Effector memory CD4-positive, alpha-beta T cell (primary cell): ENCODE data around the gene SEMA6D.

ENCODE experiments used
- DNase-seq, 3 donors: peaks; one replicate each; pipeline ENCODE4 v3.0.0-alpha.2; 2020
- H3K27ac ChIP-seq: 2 replicates; pipeline ENCODE4 v1.7.0; 2013; ENCODE audit warnings: mild to moderate bottlenecking, low read length, moderate library complexity; ENCODE audit not compliant: insufficient read depth, poor library complexity, severe bottlenecking
- H3K27me3 ChIP-seq: replicated peaks from 2 replicates; pipeline ENCODE4 v1.7.0; 2013; ENCODE audit warnings: mild to moderate bottlenecking, low read length; ENCODE audit not compliant: insufficient read depth, control insufficient read depth, poor library complexity, severe bottlenecking
- H3K36me3 ChIP-seq: 2 replicates; pipeline ENCODE4 v1.7.0; 2013; ENCODE audit warnings: mild to moderate bottlenecking, low read length, moderate library complexity; ENCODE audit not compliant: control insufficient read depth, insufficient read depth
- H3K4me1 ChIP-seq: 2 replicates; pipeline ENCODE4 v1.7.0; 2013; ENCODE audit warnings: low read length, mild to moderate bottlenecking; ENCODE audit not compliant: control insufficient read depth, insufficient read depth, poor library complexity, severe bottlenecking
- H3K4me3 ChIP-seq: 2 replicates; pipeline ENCODE4 v1.7.0; 2013; ENCODE audit warnings: low read length, low read depth, mild to moderate bottlenecking; ENCODE audit not compliant: insufficient read depth, poor library complexity, severe bottlenecking
- H3K9me3 ChIP-seq: 2 replicates; pipeline ENCODE4 v1.7.0; 2013; ENCODE audit warnings: mild to moderate bottlenecking, low read length, moderate library complexity; ENCODE audit not compliant: control insufficient read depth

Gene SEMA6D

DNA sequence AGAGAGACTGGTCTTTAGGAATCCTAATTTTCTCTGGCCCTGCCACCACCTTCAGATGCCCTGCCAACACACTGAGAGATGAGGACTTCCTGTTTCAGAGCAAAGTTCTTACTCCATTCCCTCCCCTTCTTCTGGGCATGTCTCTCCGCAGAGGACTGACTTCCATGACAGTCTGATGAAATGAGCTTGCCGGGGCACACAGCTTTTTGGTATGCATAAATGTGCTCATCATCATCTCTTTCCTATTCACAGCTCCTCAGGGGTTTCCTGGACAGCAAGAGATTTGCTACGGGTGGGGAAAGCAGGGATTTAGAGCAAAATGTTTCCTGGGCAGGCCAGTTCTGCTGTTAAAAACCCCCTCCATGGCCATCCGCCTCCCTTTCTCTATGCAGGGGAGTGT, 27.6 kb upstream of the SEMA6D start:
- H3K36me3 ChIP-seq = no peaks in the 10 kb centered on the region
- H3K4me3 ChIP-seq = no peak overlapping the region
- no peaks in the 10 kb centered on the region for H3K27me3 ChIP-seq
- DNase-seq = no peak
- no peak overlapping the region for H3K27ac ChIP-seq
- H3K4me1 ChIP-seq = no peaks in the 10 kb centered on the region
- H3K9me3 ChIP-seq = no peaks in the 10 kb centered on the region

DNA sequence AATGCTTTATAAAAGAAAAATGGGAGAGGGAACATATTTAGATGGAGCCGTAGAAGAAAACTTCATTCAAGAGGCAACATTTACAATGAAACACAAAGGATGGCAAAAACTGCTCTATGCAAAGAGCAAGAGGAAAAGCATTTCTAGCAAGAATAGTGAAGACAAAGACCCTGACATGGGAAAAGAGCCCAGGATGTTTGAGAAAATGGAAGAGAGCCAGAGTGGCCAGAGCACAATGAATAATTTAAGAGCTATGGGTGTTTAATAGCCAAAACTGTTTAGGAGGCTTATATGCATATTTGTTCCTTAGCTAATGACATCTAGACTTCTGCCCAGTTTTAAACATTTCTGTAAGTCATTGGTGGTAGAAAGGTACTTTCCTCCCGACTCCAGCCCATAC, 25.4 kb upstream of the SEMA6D start:
- Histone ChIP-seq H3K27me3 (no peaks in the 10 kb centered on the region), H3K36me3 (no peaks in the 10 kb centered on the region), H3K4me1 (no peaks in the 10 kb centered on the region), H3K27ac (no peak overlapping the region), H3K9me3 (no peaks in the 10 kb centered on the region), H3K4me3 (no peak overlapping the region)
- no peak for DNase-seq

DNA sequence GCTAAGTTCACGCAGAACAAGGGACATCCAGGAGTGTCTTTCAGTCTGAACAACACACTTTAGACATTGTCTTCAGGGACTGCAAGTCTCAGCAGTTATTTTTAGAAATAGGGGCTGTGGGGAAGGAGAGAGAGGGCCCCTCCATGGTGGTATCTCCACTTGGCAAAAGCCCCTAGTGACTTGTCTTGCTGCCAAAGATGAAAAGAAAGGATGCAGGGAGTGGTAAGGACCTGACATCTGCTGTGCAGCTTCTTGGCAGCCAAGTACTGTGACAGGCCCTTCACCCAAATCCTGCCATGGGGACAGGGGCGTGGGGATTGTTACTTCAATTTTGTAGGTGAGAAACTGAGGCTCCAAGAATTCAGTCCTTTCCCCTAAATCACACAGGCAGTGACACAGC, 21.0 kb upstream of the SEMA6D start:
- Histone ChIP-seq H3K4me1 (no peaks in the 10 kb centered on the region), H3K27me3 (no peaks in the 10 kb centered on the region), H3K4me3 (no peak overlapping the region), H3K9me3 (no peaks in the 10 kb centered on the region), H3K36me3 (no peaks in the 10 kb centered on the region), H3K27ac (no peak overlapping the region)
- no peak for DNase-seq

DNA sequence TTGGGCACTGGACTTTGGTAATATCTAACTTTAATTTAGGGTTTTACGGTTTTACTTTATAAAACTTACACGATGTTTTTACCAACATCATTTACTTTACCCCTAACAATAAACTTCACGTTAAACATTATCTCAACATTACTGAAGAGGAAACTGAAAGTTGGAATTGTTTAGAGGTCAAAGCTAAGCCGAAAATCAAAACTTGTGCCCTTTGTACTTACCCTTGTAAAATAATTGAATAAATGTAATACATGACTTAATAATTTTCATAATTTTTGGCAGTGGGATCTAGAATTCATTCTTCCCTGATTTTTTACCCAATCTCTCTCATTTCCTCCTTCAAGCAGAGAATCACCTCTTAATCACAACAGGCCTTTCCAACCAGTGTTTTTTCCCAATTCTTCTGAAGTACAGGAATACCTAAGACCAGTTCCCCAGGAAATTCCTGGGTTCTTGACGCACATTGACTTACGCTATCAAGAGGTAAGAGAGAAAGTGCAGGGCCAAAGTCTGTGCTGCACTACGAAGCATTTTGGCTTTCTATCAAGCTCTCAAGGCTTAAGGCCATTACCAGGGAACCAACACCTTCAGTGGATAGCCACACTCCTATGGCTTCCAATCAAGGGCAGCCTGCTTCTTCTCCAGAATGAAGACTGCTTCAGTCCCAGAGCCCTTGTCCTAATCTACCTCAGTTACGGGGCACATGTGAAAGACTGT, 11.9 kb upstream of the SEMA6D start:
- no peaks in the 10 kb centered on the region for H3K36me3 ChIP-seq
- H3K27ac ChIP-seq = no peak overlapping the region
- no peak for DNase-seq
- no peaks in the 10 kb centered on the region for H3K9me3 ChIP-seq
- H3K4me3 ChIP-seq = no peak overlapping the region
- no peaks in the 10 kb centered on the region for H3K27me3 ChIP-seq
- H3K4me1 ChIP-seq = no peaks in the 10 kb centered on the region

DNA sequence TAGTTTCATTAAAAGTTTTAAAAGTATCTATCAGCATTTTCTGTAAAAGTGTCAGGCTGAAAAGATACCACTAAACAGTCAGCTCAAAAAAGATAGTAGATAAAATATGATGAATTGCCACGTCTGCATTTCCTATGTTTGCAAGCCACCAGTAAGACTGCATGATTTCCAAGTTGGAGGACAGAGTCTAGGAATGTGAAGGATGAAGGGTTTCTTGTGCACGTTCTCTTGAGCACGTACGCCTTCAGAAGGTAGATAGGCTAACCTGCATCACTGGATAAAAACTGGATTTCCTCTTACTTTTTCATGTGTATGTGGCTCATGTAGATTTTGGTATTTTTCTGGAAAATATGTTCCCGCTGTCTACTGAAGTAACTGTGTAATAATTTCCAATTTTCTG, 9.9 kb upstream of the SEMA6D start:
- DNase-seq = no peak
- no peaks in the 10 kb centered on the region for H3K9me3 ChIP-seq
- no peaks in the 10 kb centered on the region for H3K27me3 ChIP-seq
- H3K4me3 ChIP-seq = no peak overlapping the region
- H3K4me1 ChIP-seq = no peaks in the 10 kb centered on the region
- no peak overlapping the region for H3K27ac ChIP-seq
- no peaks in the 10 kb centered on the region for H3K36me3 ChIP-seq

DNA sequence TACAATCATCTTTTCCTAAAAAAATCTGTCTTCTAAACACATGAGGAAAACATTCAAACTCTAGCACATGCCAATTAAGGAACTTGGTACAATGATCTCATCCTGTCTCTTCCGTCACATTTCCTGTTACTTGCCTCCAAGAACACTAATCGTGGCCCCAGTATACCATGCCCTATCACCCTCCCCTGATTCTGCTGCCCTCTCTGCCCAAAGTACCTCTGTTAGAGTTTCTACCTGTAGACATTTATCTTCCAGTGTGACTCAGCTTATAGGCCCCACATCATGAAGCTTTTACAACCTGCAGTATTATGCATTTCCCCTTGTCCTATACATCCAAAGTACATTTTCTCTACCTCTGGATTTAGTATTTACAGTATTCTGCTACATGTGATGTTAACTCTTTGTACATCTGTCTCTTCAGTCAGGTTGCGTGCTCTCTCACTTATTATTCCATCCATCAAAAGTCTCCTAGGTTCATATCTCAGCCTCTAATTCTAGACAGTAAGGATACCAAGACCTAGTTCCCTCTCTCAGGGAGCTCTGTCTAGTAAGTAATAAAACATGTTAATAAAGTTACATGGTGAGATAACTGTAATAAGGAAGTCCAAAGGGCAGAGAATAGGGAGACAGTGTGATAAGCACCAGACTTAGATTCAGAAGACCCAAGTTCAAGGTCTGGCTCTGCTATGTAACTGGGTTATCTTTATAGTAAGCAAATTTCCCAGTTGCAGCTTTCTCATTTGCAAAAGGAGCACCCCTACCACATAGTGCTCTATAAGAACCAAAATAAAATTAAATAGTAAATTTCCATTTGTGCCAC, 8.9 kb upstream of the SEMA6D start:
- H3K4me1 ChIP-seq = no peaks in the 10 kb centered on the region
- no peak overlapping the region for H3K4me3 ChIP-seq
- H3K9me3 ChIP-seq = no peaks in the 10 kb centered on the region
- no peak for DNase-seq
- no peaks in the 10 kb centered on the region for H3K36me3 ChIP-seq
- no peaks in the 10 kb centered on the region for H3K27me3 ChIP-seq
- no peak overlapping the region for H3K27ac ChIP-seq

DNA sequence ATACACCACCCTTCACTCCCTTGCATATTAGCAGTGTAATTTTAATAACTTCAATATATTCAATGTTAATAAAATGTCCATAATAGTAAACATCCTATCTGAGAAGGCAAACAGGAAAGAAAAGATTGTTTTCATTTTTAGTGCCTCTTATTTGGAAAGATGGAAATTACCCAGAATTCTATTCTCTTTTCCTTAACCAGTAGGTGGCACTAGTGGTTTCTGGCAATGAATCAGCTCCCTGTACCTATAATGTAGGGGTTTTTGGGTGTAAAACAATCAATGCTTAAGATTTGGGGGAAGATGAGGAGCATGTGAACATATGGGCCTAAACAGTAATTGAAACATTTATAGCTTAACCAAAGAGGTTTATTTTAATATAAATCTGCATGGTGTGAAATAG, 5.7 kb upstream of the SEMA6D start:
- no peak for DNase-seq

DNA sequence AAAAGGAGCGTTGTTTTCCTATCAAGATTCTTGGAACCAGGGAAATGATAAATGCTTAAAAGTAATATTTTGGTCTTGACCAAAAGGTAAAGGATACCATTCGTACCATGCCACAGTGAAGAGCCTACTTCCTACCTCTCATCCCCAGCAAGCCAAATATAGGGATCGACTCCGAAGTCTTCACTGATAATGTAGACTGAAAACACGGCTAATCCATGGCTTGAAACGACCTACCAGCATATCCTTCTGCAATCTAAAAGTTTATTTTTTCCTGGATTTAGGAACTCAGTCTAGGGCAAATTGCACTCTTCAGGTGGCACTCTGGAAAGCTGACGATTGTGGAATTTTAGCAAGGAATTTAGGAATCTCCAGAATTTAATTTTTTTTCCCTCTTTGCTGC, 1.9 kb upstream of the SEMA6D start:
- H3K27me3 ChIP-seq = peaks cover 13% of the 10 kb centered on the region
- no peaks in the 10 kb centered on the region for H3K36me3 ChIP-seq
- H3K4me3 ChIP-seq = no peak overlapping the region
- no peak for DNase-seq
- no peaks in the 10 kb centered on the region for H3K9me3 ChIP-seq
- H3K4me1 ChIP-seq = no peaks in the 10 kb centered on the region
- no peak overlapping the region for H3K27ac ChIP-seq

More for the DNA sequence above, 5.7 kb upstream of the SEMA6D start:
- H3K9me3 ChIP-seq = no peaks in the 10 kb centered on the region
- H3K36me3 ChIP-seq = no peaks in the 10 kb centered on the region
- H3K4me3 ChIP-seq = no peak overlapping the region
- H3K27ac ChIP-seq = no peak overlapping the region
- no peaks in the 10 kb centered on the region for H3K27me3 ChIP-seq
- H3K4me1 ChIP-seq = no peaks in the 10 kb centered on the region

DNA sequence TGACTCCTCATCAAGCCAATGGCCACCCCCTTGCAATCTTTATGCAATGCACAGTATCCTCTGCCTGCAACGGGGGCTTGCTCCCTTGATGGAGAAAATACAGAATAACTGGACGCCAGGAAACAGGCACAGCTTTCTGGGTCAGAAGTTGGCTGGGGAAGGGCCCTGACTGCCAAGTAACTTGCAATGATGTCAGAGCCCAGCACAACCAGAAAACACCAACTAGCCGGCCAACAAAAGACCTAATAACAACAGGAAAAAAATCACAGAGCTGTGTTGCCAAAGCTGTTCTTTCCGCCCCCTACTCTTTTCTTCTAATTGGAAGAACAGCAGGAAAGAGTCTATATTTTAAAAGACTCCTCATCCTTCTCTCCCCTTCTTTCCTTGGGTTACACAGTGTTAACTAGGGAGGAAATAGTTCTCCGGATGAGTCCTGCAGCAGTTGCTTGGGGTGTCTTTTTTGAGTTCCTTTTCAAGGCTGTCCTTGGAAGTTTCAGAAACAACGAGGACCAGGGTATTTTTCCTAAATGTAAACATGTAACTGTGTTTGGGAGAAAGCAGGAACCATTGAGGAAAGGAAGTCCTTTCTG, 1.4 kb upstream of the SEMA6D start:
- H3K27me3 ChIP-seq = peaks cover 13% of the 10 kb centered on the region
- DNase-seq = no peak
- no peaks in the 10 kb centered on the region for H3K4me1 ChIP-seq
- no peaks in the 10 kb centered on the region for H3K36me3 ChIP-seq
- no peak overlapping the region for H3K27ac ChIP-seq
- H3K4me3 ChIP-seq = no peak overlapping the region
- no peaks in the 10 kb centered on the region for H3K9me3 ChIP-seq

DNA sequence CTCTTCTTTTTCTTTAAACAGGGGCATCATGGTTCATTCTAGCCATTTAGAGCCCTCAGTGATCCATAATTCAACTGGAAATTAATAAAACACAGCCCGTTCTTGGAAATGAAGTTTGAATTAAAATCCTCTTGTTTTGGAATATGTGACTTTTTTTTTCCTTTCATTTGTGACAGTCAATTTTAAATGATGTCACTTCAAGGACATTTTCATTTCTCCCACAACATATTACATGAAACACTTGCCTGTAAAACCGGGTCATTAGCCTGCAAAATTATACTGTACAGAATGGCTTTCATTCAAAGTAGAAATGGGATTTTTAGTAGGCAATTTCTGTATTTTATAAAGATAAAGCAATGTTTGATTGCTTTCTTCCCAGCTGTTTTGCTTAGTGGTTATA, 789 bp upstream of the SEMA6D start:
- DNase-seq = no peak
- Histone ChIP-seq H3K9me3 (no peaks in the 10 kb centered on the region), H3K36me3 (no peaks in the 10 kb centered on the region)

More for the DNA sequence above, 789 bp upstream of the SEMA6D start:
- H3K27me3 ChIP-seq = peaks cover 13% of the 10 kb centered on the region
- H3K4me1 ChIP-seq = no peaks in the 10 kb centered on the region
- H3K4me3 ChIP-seq = no peak overlapping the region
- H3K27ac ChIP-seq = no peak overlapping the region
